AG08396 (cell line): ENCODE data around the gene DGKH.

Experiments used
- DNase-seq: peaks from one replicate; pipeline ENCODE4 v3.0.0; 2012; ENCODE audit warnings: low spot score, mixed read lengths

DGKH gene

GRCh38 chr13:42048342-42048683 is at the start of gene DGKH:
Gene DGKH (plus strand): TSS chr13:42048648. CDS start chr13:42048774, 126 bp downstream.
- DNase-seq = no peak

- no peak for DNase-seq
Observed at GRCh38 chr13:42000846-42001245, 47.6 kb upstream of the DGKH start.

GRCh38 chr13:42001580-42001979 is 46.9 kb upstream of the DGKH start:
- DNase-seq = peak; percentile 63

GRCh38 chr13:42002066-42002465 is 46.4 kb upstream of the DGKH start:
- DNase-seq = no peak

- peak; percentile 25 for DNase-seq
Observed at GRCh38 chr13:42007844-42008243, 40.6 kb upstream of the DGKH start.

GRCh38 chr13:42009057-42009456 is 39.4 kb upstream of the DGKH start:
- DNase-seq = no peak

GRCh38 chr13:42011601-42012350 is 36.7 kb upstream of the DGKH start:
- DNase-seq = no peak

GRCh38 chr13:42014119-42014518 is 34.3 kb upstream of the DGKH start:
- no peak for DNase-seq

GRCh38 chr13:42017264-42017663 is 31.2 kb upstream of the DGKH start:
- no peak for DNase-seq

GRCh38 chr13:42021851-42022250 is 26.6 kb upstream of the DGKH start:
- DNase-seq = no peak

- no peak for DNase-seq
Observed at GRCh38 chr13:42022336-42022735, 26.1 kb upstream of the DGKH start.

- DNase-seq = no peak
Observed at GRCh38 chr13:42022796-42023493, 25.5 kb upstream of the DGKH start.

- no peak for DNase-seq
Observed at GRCh38 chr13:42027286-42027685, 21.2 kb upstream of the DGKH start.

GRCh38 chr13:42028113-42028799 is 20.2 kb upstream of the DGKH start:
- peak; percentile 11 for DNase-seq

GRCh38 chr13:42035905-42036521 is 12.4 kb upstream of the DGKH start:
- no peak for DNase-seq

GRCh38 chr13:42036711-42037110 is 11.7 kb upstream of the DGKH start:
- DNase-seq = no peak

GRCh38 chr13:42038661-42039456 is 9.6 kb upstream of the DGKH start:
- peak; percentile 12 for DNase-seq

GRCh38 chr13:42039457-42039945 is 8.9 kb upstream of the DGKH start:
- no peak for DNase-seq

GRCh38 chr13:42039946-42040729 is 8.3 kb upstream of the DGKH start:
- DNase-seq = peak; percentile 97

- no peak for DNase-seq
Observed at GRCh38 chr13:42040730-42041010, 7.8 kb upstream of the DGKH start.
